Hepatocyte (in vitro differentiated cells): ENCODE data around the gene PLEKHM3. TPM values are rescaled to one million over a fixed set of nuclear protein-coding genes. Genes with fewer than 3 reads are reported as not detected.
A peak's percentile ranks its signal among the peaks of the same experiment; 100 is the strongest.

Experiments
- DNase-seq: peaks from one replicate; pipeline ENCODE4 v3.0.0-alpha.2; 2016; ENCODE audit warnings: low spot score
- H2AFZ ChIP-seq: fragments of 200-600 bp; sonication (generic); 2 replicates; pipeline ENCODE4 v1.6.0; 2016; ENCODE audit warnings: antibody characterized with exemption, mild to moderate bottlenecking
- H3K27ac ChIP-seq: fragments of 200-600 bp; sonication (generic); 2 replicates; pipeline ENCODE4 v1.5.1; 2016; ENCODE audit warnings: mild to moderate bottlenecking
- H3K27me3 ChIP-seq: fragments of 200-600 bp; sonication (generic); 2 replicates; pipeline ENCODE4 v1.6.1; 2016
- H3K36me3 ChIP-seq: fragments of 200-600 bp; sonication (generic); replicated peaks from 2 replicates; pipeline ENCODE4 v1.5.1; 2016; ENCODE audit warnings: low read depth; ENCODE audit not compliant: insufficient read depth
- H3K4me1 ChIP-seq: fragments of 200-600 bp; sonication (generic); 2 replicates; pipeline ENCODE4 v1.5.1; 2016; ENCODE audit warnings: mild to moderate bottlenecking, moderate library complexity; ENCODE audit not compliant: insufficient read depth
- H3K4me2 ChIP-seq: fragments of 200-600 bp; sonication (generic); 2 replicates; pipeline ENCODE4 v1.6.0; 2016
- H3K4me3 ChIP-seq: fragments of 200-600 bp; sonication (generic); 2 replicates; pipeline ENCODE4 v1.5.1; 2016; ENCODE audit warnings: mild to moderate bottlenecking
- H3K79me2 ChIP-seq: fragments of 200-600 bp; sonication (generic); 2 replicates; pipeline ENCODE4 v1.6.0; 2017; ENCODE audit warnings: mild to moderate bottlenecking
- H3K9me2 ChIP-seq: fragments of 200-600 bp; sonication (generic); replicated peaks from 2 replicates; pipeline ENCODE4 v1.6.0; 2017; ENCODE audit warnings: mild to moderate bottlenecking; ENCODE audit not compliant: insufficient read depth
- H3K9me3 ChIP-seq: fragments of 200-600 bp; sonication (generic); 2 replicates; pipeline ENCODE4 v1.5.1; 2016; ENCODE audit warnings: low read depth, mild to moderate bottlenecking
- H4K20me1 ChIP-seq: fragments of 200-600 bp; sonication (generic); 2 replicates; pipeline ENCODE4 v1.6.0; 2016; ENCODE audit warnings: mild to moderate bottlenecking; ENCODE audit not compliant: insufficient read depth, poor library complexity, severe bottlenecking
- CTCF ChIP-seq: fragments of 200-600 bp; sonication (generic); IDR thresholded peaks from 2 replicates; pipeline ENCODE4 v1.5.1; 2016; ENCODE audit warnings: antibody characterized with exemption, mild to moderate bottlenecking; ENCODE audit not compliant: poor library complexity
- EZH2 ChIP-seq: fragments of 200-600 bp; sonication (generic); IDR thresholded peaks from 2 replicates; pipeline ENCODE4 v1.6.1; 2016; ENCODE audit warnings: antibody characterized with exemption, mild to moderate bottlenecking, borderline replicate concordance
- EZH2phosphoT487 ChIP-seq: fragments of 200-600 bp; sonication (generic); IDR thresholded peaks from one replicate; pipeline ENCODE4 v1.6.1; 2018; ENCODE audit warnings: antibody characterized with exemption, mild to moderate bottlenecking, low read depth, moderate library complexity; ENCODE audit not compliant: unreplicated experiment, severe bottlenecking
- WGBS: methylation state at CpG from one replicate; pipeline ENCODE4 v1.1.6; 2016; ENCODE audit warnings: low lambda C conversion rate; ENCODE audit errors: missing lambda C conversion rate; 5-methylcytosine and 5-hydroxymethylcytosine counted together
- polyA plus RNA-seq: library from polyadenylated mRNA; unstranded; fragments of >200 nt; fragmentation: Nextera tagmentation; extraction: Ambion mirVana; gene quantifications from 2 replicates; pipeline ENCODE4 v1.2.1, GENCODE V29; 2016
- total RNA-seq: library from RNA; depleted of rRNA; stranded (reverse); fragments of >200 nt; gene quantifications from 2 replicates; pipeline ENCODE4 v1.2.3, GENCODE V29; 2014

PLEKHM3 gene
- total and polyA plus RNA-seq, 2 experiments from 2014 or later, result 4.2 to 11.1 TPM

GRCh38 chr2:208010506-208010905, 14.8 kb downstream of the PLEKHM3 start:
- Histone ChIP-seq H3K9me2 (no peaks in the 10 kb centered on the region), H2AFZ (no peak overlapping the region), H3K9me3 (no peaks in the 10 kb centered on the region), H3K4me3 (no peak overlapping the region), H3K79me2 (peaks cover 36% of the 10 kb centered on the region), H3K36me3 (no peaks in the 10 kb centered on the region), H4K20me1 (no peaks in the 10 kb centered on the region), H3K27ac (peak overlapping the region; percentile 31), H3K4me1 (peaks cover 24% of the 10 kb centered on the region), H3K27me3 (no peaks in the 10 kb centered on the region), H3K4me2 (no peak overlapping the region)
- DNase-seq, result no peak
- TF ChIP-seq EZH2phosphoT487 (no peak), EZH2 (no peak), CTCF (no peak)

GRCh38 chr2:208006833-208007232, 18.5 kb downstream of the PLEKHM3 start:
- WGBS, result 91% methylated on average over 5 of the region's 5 CpGs
- H3K27me3 ChIP-seq, result no peaks in the 10 kb centered on the region
- no peaks in the 10 kb centered on the region for H3K9me3 ChIP-seq
- H3K4me2 ChIP-seq, result no peak overlapping the region
- no peak for TF ChIP-seq CTCF
- TF ChIP-seq EZH2phosphoT487, result no peak
- TF ChIP-seq EZH2, result no peak
- H3K4me1 ChIP-seq, result no peaks in the 10 kb centered on the region
- no peak for DNase-seq
- no peaks in the 10 kb centered on the region for H3K9me2 ChIP-seq
- no peaks in the 10 kb centered on the region for H4K20me1 ChIP-seq
- no peak overlapping the region for H3K27ac ChIP-seq
- H2AFZ ChIP-seq, result no peak overlapping the region
- no peaks in the 10 kb centered on the region for H3K36me3 ChIP-seq
- H3K4me3 ChIP-seq, result no peak overlapping the region
- H3K79me2 ChIP-seq, result peaks cover 31% of the 10 kb centered on the region

DNA sequence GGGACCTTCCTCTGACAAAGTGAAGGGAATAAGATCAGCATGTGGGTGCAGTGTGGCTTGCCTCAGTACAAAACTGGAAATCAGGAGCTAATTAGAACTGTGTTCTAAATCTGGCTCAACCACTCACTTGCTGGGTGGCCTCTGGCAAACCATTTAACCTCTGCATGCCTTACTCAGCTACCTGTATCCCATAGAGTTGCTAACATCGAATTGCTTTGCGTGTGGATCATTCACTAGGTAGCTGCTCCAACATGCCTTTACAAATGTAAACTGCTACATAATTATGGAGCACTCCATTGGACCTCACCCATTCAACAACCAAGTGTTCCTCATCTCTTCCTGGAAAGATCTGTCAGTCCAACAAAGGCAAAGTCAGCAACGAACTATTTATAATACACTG, 19.0 kb downstream of the PLEKHM3 start:
- TF ChIP-seq EZH2, result no peak
- no peak for TF ChIP-seq EZH2phosphoT487
- no peak for TF ChIP-seq CTCF
- Histone ChIP-seq H3K27me3 (no peaks in the 10 kb centered on the region), H3K9me2 (no peaks in the 10 kb centered on the region), H2AFZ (no peak overlapping the region), H3K4me3 (no peak overlapping the region), H3K9me3 (no peaks in the 10 kb centered on the region), H3K4me2 (no peak overlapping the region), H3K79me2 (peaks cover 28% of the 10 kb centered on the region), H4K20me1 (no peaks in the 10 kb centered on the region), H3K36me3 (no peaks in the 10 kb centered on the region), H3K4me1 (no peaks in the 10 kb centered on the region), H3K27ac (no peak overlapping the region)
- DNase-seq, result no peak
- 91% methylated on average over 3 of the region's 3 CpGs for WGBS

GRCh38 chr2:208001924-208002323, 23.4 kb downstream of the PLEKHM3 start:
- Histone ChIP-seq H3K4me3 (no peak overlapping the region), H3K4me2 (no peak overlapping the region), H3K27ac (no peak overlapping the region), H3K79me2 (peaks cover 6% of the 10 kb centered on the region), H4K20me1 (no peaks in the 10 kb centered on the region), H3K9me2 (no peaks in the 10 kb centered on the region), H3K27me3 (no peaks in the 10 kb centered on the region), H3K9me3 (no peaks in the 10 kb centered on the region), H2AFZ (no peak overlapping the region), H3K4me1 (no peaks in the 10 kb centered on the region), H3K36me3 (no peaks in the 10 kb centered on the region)
- TF ChIP-seq EZH2phosphoT487, result no peak
- no peak for TF ChIP-seq CTCF
- TF ChIP-seq EZH2, result no peak
- no peak for DNase-seq
- WGBS, result 85% methylated on average over 5 of the region's 5 CpGs
